ENCODE data around the gene RIPOR1.

Gene RIPOR1

DNA sequence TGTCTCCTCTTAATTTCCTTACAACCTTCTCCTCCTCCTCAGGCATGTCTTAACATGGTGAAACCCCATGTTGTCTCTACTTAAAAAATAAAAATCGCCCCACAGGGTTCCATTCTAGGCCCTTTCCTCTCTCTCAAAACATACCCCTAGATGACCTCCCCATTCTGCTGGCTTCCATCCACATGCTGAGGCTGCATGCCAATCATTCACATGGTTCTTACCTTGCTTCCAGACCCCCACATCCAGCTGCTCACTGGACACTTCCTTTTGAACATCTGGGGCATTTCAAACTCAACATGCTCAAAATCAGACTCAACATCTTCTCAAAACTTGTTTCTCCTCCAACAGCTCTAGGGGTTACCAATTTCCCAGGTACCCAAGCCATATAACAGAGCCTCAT lies 21.3 kb downstream of the RIPOR1 start:
- Histone ChIP-seq H3K27me3 (no peaks in the 10 kb centered on the region), H3K4me3 (no peak overlapping the region), H3K9me3 (replicated peaks in 1 of 11) (no peaks in the 10 kb centered on the region), H3K9ac (peak overlapping the region in 6 of 11 experiments; percentile 15 to 85 (median 82); a peak in 10 of 22 replicates), H3K36me3 (peaks cover 21 to 74% (median 40%) of the 10 kb centered on the region in 11 experiments; a peak in 19 of 22 replicates), H3K4me1 (peaks cover 80 to 100% (median 100%) of the 10 kb centered on the region in 10 experiments), H3K4me2 (peak overlapping the region in 9 of 11 experiments; percentile 79 to 98 (median 93); a peak in 18 of 22 replicates), H3K27ac (peak overlapping the region in 9 of 11 experiments; percentile 18 to 96 (median 81); a peak in 16 of 22 replicates), H4K20me1 (peaks cover 0 to 54% (median 31%) of the 10 kb centered on the region in 11 experiments; a peak in 16 of 22 replicates)
- TF ChIP-seq Cebpa-rat (IDR thresholded peaks at IDR 0.05) = no peak

DNA sequence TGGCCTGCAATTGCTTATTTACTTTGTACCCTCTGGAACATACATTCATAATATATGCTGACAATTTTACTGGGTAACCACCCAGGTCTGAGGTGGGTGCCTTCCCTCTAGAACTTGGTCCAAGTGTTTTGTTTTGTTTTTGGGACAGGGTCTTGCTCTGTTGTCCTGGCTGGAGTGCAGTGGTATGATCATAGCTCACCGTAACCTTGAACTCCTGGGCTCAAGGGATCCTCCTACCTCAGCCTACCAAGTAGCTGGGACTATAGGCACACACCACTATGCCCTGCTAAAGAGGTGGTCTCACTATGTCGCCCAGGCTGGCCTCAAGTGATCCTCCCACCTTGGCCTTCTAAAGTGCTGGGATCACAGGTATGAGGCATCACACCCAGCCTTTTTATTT lies 22.5 kb downstream of the RIPOR1 start:
- TF ChIP-seq Cebpa-rat (IDR thresholded peaks at IDR 0.05) = no peak
- H3K4me1 ChIP-seq = peaks cover 80 to 100% (median 100%) of the 10 kb centered on the region in 10 experiments

GRCh38 chr16:67551972-67552371 lies 23.3 kb downstream of the RIPOR1 start:
- Histone ChIP-seq H3K27me3 (no peaks in the 10 kb centered on the region), H3K9me3 (replicated peaks in 1 of 11) (no peaks in the 10 kb centered on the region), H3K36me3 (peaks cover 5 to 55% (median 31%) of the 10 kb centered on the region in 11 experiments; a peak in 16 of 22 replicates), H4K20me1 (peaks cover 3 to 44% (median 17%) of the 10 kb centered on the region in 11 experiments; a peak in 16 of 22 replicates), H3K4me3 (no peak overlapping the region), H3K4me1 (peaks cover 80 to 100% (median 100%) of the 10 kb centered on the region in 10 experiments), H3K4me2 (peak overlapping the region; percentile 66 to 98 (median 91)), H3K27ac (peak overlapping the region; percentile 23 to 96 (median 72); a peak in 21 of 22 replicates), H3K9ac (peak overlapping the region in 10 of 11 experiments; percentile 32 to 67 (median 51); a peak in 14 of 22 replicates)
- TF ChIP-seq Cebpa-rat (IDR thresholded peaks at IDR 0.05) = no peak

More for the DNA sequence above, 22.5 kb downstream of the RIPOR1 start:
- peak overlapping the region in 7 of 11 experiments; percentile 58 to 96 (median 74); a peak in 14 of 22 replicates for H3K27ac ChIP-seq
- H3K9me3 ChIP-seq (replicated peaks in 1 of 11) = no peaks in the 10 kb centered on the region
- H3K4me2 ChIP-seq = peak overlapping the region in 8 of 11 experiments; percentile 84 to 98 (median 94); a peak in 16 of 22 replicates
- peaks cover 0 to 45% (median 24%) of the 10 kb centered on the region in 11 experiments; a peak in 16 of 22 replicates for H4K20me1 ChIP-seq
- H3K4me3 ChIP-seq = no peak overlapping the region
- H3K36me3 ChIP-seq = peaks cover 12 to 62% (median 38%) of the 10 kb centered on the region in 11 experiments; a peak in 19 of 22 replicates
- peak overlapping the region in 2 of 11 experiments; percentile 14 to 67; a peak in 1 of 22 replicates for H3K9ac ChIP-seq
- no peaks in the 10 kb centered on the region for H3K27me3 ChIP-seq

GRCh38 chr16:67552476-67552875 lies 23.8 kb downstream of the RIPOR1 start:
- H3K9ac ChIP-seq = peak overlapping the region; percentile 32 to 67 (median 50); a peak in 18 of 22 replicates
- H3K36me3 ChIP-seq = peaks cover 5 to 54% (median 30%) of the 10 kb centered on the region in 11 experiments; a peak in 16 of 22 replicates
- TF ChIP-seq Cebpa-rat (IDR thresholded peaks at IDR 0.05) = no peak
- H3K27ac ChIP-seq = peak overlapping the region; percentile 23 to 96 (median 72); a peak in 21 of 22 replicates
- H3K4me1 ChIP-seq = peaks cover 80 to 100% (median 100%) of the 10 kb centered on the region in 10 experiments
- no peaks in the 10 kb centered on the region for H3K9me3 ChIP-seq (replicated peaks in 1 of 11)
- 0 out of 20 replicates have a peak overlapping the region, but pooled peaks of 5 of the 10 experiments have one; percentile 1 to 31 (median 9) for H3K4me3 ChIP-seq
- H3K4me2 ChIP-seq = peak overlapping the region; percentile 66 to 98 (median 91)
- H4K20me1 ChIP-seq = peaks cover 2 to 39% (median 12%) of the 10 kb centered on the region in 11 experiments; a peak in 15 of 22 replicates
- no peaks in the 10 kb centered on the region for H3K27me3 ChIP-seq

DNA sequence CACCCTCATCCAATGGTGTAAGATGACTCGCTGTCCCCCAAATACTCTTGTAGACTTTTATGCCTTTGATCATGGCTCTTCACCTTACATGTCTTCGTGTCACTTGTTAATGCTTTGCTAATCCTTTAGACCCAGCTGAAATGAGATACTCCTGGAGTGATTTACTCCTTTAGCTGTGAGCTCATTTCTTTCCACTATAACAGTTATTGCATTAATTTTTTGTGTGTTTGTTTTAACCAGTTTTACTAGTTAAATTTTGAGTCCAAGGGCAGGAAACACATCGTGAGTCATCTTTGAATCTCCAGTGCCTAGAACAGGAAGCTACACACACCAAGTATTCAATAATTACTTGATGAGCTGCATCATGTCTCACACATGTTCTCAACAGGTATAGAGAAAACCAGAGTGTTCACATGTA lies 27.2 kb downstream of the RIPOR1 start:
- H3K4me1 ChIP-seq = peaks cover 94 to 100% (median 100%) of the 10 kb centered on the region in 10 experiments

GRCh38 chr16:67558859-67559258 lies 30.2 kb downstream of the RIPOR1 start:
- Histone ChIP-seq H3K27me3 (no peaks in the 10 kb centered on the region), H3K4me3 (no peak overlapping the region), H4K20me1 (peaks cover 0 to 45% (median 0%) of the 10 kb centered on the region in 11 experiments; a peak in 7 of 22 replicates), H3K27ac (peak overlapping the region in 7 of 11 experiments; percentile 5 to 96 (median 72); a peak in 7 of 22 replicates), H3K36me3 (peaks cover 0 to 36% (median 20%) of the 10 kb centered on the region in 11 experiments; a peak in 14 of 22 replicates), H3K9me3 (replicated peaks in 1 of 11) (no peaks in the 10 kb centered on the region), H3K9ac (peak overlapping the region in 3 of 11 experiments; percentile 3 to 49 (median 11); a peak in 1 of 22 replicates), H3K4me2 (peak overlapping the region in 10 of 11 experiments; percentile 84 to 98 (median 95); a peak in 18 of 22 replicates), H3K4me1 (peaks cover 75 to 78% (median 77%) of the 10 kb centered on the region in 10 experiments)
- no peak for TF ChIP-seq Cebpa-rat (IDR thresholded peaks at IDR 0.05)

More for the DNA sequence above, 27.2 kb downstream of the RIPOR1 start:
- Histone ChIP-seq H3K4me3 (peak overlapping the region in 2 of 10 experiments; percentile 17 to 24; a peak in 2 of 20 replicates), H3K27ac (peak overlapping the region; percentile 52 to 96 (median 72); a peak in 21 of 22 replicates), H3K27me3 (no peaks in the 10 kb centered on the region), H3K36me3 (peaks cover 0 to 51% (median 25%) of the 10 kb centered on the region in 11 experiments; a peak in 15 of 22 replicates), H3K9me3 (replicated peaks in 1 of 11) (no peaks in the 10 kb centered on the region), H3K4me2 (peak overlapping the region; percentile 70 to 98 (median 88)), H4K20me1 (peaks cover 0 to 47% (median 0%) of the 10 kb centered on the region in 11 experiments; a peak in 5 of 22 replicates), H3K9ac (peak overlapping the region in 9 of 11 experiments; percentile 5 to 61 (median 43); a peak in 12 of 22 replicates)
- no peak for TF ChIP-seq Cebpa-rat (IDR thresholded peaks at IDR 0.05)

- H3K36me3 ChIP-seq = peaks cover 0 to 26% (median 18%) of the 10 kb centered on the region in 11 experiments; a peak in 12 of 22 replicates
- peak overlapping the region; percentile 78 to 100 (median 100) for H3K9ac ChIP-seq
- H3K27ac ChIP-seq = peak overlapping the region; percentile 39 to 100 (median 100); a peak in 21 of 22 replicates
- peak overlapping the region; percentile 59 to 98 (median 65) for H3K4me3 ChIP-seq
- no peak for TF ChIP-seq Cebpa-rat (IDR thresholded peaks at IDR 0.05)
- H4K20me1 ChIP-seq = peaks cover 0 to 66% (median 13%) of the 10 kb centered on the region in 11 experiments; a peak in 19 of 22 replicates
- H3K4me1 ChIP-seq = peaks cover 69 to 75% (median 73%) of the 10 kb centered on the region in 10 experiments
- peak overlapping the region; percentile 84 to 98 (median 95) for H3K4me2 ChIP-seq
- H3K27me3 ChIP-seq = no peaks in the 10 kb centered on the region
- H3K9me3 ChIP-seq (replicated peaks in 1 of 11) = no peaks in the 10 kb centered on the region
Measured at GRCh38 chr16:67560827-67561342, 32.3 kb downstream of the RIPOR1 start.

DNA sequence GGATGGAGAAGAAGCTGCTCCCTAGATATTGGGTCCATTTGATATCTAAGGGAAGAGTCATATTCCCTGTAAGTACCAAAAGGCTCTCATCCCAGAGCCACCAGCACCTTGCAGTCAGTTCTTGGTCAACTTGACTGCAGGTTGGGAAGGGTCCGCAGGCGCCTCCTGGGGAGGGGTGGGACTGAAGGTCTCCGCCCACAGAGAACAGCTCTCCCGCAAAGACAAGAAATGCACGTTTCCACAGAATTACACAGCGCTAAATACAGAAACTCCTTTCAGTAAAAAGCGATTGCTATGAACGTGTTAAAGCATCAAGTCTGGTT lies 32.8 kb downstream of the RIPOR1 start:
- no peak for TF ChIP-seq Cebpa-rat (IDR thresholded peaks at IDR 0.05)
- Histone ChIP-seq H3K4me1 (peaks cover 69 to 75% (median 73%) of the 10 kb centered on the region in 10 experiments), H3K9ac (peak overlapping the region; percentile 78 to 100 (median 100))

More for the DNA sequence above, 32.8 kb downstream of the RIPOR1 start:
- no peaks in the 10 kb centered on the region for H3K9me3 ChIP-seq (replicated peaks in 1 of 11)
- peaks cover 0 to 26% (median 18%) of the 10 kb centered on the region in 11 experiments; a peak in 12 of 22 replicates for H3K36me3 ChIP-seq
- peak overlapping the region; percentile 39 to 100 (median 100); a peak in 21 of 22 replicates for H3K27ac ChIP-seq
- peaks cover 0 to 69% (median 18%) of the 10 kb centered on the region in 11 experiments; a peak in 19 of 22 replicates for H4K20me1 ChIP-seq
- H3K4me3 ChIP-seq = peak overlapping the region; percentile 59 to 98 (median 65)
- no peaks in the 10 kb centered on the region for H3K27me3 ChIP-seq
- H3K4me2 ChIP-seq = peak overlapping the region; percentile 84 to 98 (median 95)
